ENCODE data around the gene RFTN2.

DNA sequence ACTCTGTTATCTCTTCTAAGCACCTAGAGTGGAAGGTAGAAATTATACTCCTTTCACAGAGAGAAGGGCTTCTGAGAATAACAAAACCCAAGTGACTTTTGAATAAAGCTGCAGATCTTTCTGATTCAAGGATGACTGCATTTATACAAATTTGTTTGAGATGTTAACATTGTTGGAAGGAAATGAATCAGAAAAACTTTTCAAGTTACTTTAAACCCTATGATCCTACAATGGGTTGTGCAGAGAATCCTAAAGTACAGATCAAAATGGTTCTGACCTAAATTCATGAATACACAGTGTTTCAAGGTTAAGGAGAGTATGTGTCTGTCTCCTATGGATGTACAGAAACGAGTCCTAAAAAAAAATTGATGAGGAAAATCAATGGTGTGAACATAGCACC lies 1.8 kb downstream of the RFTN2 start:
- no peak for TF ChIP-seq CTCF (IDR thresholded peaks at IDR 0.05)
- TF ChIP-seq POLR2A (IDR thresholded peaks at IDR 0.05), result no peak
- no peak for TF ChIP-seq POLR2AphosphoS5 (IDR thresholded peaks at IDR 0.05)
- no peak for TF ChIP-seq EP300 (IDR thresholded peaks at IDR 0.05)

All from sigmoid colon (tissue), 4 donors.